NCI-H2171 (cell line): ENCODE measurements around the gene RGS3.
"Not testable (repeated sequence)": the region's sequence is repeated elsewhere in the genome, so short reads cannot be mapped to it uniquely, and the experiment has no call there.

Experiments
- DNase-seq: peaks from one replicate; lab custom pipeline; 2025; lab: John Stamatoyannopoulos, UW

The RGS3 gene

DNA sequence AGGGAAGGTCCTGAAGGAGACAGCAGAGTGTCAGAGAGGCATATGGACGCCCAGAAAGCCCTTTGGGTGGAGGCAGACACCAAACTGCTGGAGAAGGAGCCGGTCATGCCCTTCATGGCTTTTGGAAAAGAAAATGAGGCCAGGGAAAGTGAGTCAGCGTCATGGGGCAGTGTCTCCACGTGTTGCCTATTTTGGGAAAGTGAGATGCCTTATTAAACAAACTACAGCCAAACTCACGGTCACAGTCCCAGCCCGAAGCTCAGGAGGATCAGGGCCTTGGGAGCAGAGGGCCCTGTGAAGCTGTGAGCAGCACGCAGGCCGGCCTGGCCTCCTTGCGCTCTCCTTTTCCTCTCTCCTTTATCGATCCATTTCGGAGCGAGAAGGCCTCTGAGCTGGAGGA lies 25.0 kb downstream of the RGS3 start:
- no peak for DNase-seq

DNA sequence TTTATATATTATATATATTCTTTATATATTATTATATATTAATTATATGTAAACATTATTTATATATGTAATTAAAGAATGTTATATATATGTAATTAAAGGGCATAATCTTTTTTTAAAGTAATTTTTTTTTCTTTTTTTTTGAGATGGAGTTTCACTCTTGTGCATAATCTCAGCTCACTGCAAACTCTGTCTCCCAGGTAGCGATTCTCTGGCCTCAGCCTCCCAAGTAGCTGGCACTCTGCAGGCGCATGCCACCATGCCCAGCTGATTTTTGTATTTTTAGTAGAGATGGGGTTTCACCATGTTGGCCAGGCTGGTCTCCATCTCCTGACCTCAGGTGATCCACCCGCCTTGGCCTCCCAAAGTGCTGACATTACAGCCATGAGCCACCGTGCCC lies 27.6 kb downstream of the RGS3 start:
- not testable (repeated sequence) for DNase-seq

DNA sequence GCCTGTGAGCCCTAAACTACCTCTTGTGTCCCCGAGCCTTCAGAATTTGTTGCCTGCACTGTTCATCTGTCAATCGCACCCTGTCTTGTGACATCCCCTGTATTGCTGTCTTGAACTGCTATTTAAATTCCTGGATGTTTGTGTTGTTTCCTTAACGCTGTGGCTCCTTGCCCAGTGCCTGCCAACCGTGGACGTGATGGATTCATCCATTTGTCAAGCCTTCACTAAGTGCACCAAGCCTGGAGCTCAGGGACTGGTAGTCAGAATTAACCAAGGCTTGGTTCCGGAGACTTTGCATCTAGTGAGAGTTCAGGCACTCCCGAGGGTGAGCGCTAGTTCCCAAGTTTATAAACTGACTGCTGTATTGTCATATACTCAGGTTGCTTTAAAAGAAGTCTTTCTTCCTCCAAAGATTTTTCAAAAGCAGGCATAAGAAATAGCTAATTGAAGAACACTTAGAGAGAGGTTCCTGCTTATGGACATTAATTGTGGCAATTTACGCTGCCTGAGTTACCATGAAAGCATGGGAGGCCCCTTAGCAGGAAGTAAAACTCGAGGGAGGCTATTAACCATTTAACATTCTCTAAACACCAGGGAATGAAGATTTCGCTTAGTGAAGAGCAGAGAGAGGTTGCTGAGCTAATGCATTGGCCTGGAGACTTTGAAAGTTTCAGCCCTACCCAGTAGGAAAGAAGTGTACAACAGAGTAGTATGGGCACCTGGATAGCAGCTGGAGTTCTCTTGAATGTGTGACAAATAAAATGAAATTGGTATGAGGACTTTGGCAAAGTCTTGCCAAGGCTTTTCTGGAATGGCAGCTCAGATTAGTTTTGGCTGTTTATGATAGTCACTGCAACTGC lies 29.0 kb downstream of the RGS3 start:
- no peak for DNase-seq

DNA sequence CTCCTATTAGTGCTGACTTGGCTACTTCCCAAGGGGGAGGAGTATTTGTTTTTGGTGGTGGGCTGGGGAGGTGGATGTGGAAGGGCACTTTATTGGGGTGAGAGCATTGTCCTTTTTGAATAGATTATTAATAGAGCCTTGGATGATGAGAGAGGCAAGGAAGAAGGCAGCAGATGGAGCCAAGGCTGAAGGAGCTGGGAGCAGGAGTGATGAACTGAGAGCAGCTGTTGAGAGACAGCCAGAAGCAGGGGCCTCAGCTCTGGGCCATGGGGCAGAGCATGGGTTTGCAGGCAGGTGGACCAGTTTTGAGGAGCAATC lies 29.6 kb downstream of the RGS3 start:
- DNase-seq = no peak

DNA sequence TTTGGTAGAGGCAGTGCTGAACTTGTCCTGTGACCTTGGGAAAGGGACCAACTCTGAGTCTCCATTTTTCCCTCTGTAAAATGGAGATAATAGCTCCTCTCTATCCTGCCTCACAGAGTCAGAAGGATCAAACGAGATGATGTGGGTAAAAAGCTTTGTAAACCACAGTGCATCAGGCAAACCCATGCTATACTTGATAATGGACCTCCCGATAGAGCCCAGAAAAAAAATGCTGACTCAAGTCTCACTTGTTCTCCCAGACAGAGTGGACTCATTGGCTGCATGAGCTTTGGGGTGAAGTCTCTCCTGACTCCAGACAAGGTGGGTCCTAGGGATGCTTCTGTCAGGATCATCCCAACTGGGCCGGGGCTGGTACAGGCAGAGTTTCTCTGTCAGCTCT lies 32.0 kb downstream of the RGS3 start:
- no peak for DNase-seq

DNA sequence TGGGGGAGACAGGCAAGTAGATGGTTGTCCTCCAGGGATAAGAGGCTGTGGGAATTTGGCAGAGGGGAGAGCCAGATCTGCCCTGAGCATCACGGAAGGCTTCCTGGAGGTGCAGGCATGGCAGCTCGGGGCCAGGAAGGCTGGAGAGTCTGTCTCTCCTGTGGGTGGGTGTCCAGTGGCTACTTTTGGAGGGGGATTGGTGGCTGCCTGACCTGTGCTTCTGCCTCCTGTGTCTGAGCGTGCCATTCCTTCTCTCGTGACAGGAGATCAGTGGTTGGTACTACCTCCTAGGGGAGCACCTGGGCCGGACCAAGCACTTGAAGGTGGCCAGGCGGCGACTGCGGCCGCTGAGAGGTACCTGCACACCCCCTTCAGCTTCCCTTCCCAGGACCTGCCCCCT lies 33.5 kb downstream of the RGS3 start:
- DNase-seq = no peak

DNA sequence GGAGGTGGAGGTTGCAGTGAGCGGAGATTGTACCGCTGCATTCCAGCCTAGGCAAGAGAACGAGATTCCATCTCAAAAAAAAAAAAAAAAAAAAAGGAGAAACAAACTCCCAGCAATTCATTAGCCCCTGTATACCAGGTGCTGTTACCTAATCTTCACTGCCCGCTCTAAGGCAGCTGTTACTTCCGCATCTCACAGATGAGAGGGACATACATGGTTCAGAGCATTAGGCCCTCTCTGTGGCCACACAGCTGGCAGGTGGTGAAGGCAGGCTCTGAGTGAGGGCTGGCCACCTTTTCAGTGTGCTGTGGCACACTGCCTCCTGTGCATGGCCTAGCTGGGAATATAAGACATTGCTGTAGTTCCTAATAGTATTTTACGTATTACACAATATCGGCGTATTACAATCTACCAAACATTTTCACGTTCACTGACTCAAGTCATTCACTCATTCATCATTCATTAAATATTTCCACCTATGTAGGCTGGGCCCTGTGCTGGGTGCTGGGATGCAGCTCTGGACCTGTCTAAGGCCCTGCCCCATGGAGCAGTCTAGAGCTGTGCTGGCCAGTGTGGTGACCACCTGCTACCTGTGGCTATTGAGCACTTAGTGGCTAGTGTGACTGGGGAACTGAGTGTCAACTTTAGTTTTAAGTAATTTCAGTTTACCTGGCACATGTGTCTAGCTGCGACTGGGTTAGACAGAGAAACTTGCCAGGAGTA lies 35.8 kb downstream of the RGS3 start:
- DNase-seq = no peak

DNA sequence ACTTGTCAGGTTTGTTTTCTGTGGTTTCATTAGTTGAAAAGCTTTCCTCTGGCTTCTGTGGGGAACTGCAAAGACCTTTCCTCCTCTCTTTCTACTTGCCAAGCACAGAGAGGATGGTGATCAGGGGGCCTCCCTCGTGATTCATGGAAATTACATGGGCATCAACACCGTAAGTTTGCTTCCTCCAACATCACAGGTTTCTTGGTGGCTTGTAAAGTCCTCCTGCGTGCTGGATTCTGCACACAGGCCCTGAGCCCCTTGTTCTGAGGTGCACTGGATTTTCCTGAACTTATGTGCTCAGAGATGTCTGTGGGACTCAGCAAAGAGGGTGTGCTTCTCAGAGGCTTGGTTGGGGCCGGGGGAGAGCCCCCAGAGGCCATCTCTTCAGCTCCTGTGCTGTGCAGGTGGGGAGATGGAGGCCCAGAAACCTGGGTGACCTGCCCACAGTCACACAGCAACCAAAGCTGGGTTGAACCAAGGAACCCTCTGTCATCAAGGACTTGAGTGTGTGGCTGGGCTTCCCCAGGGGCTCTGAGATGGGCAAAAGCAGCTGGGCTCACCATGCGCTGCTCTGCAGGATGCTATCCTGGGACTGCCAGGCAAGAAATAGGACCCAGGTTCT lies 36.5 kb downstream of the RGS3 start:
- no peak for DNase-seq

DNA sequence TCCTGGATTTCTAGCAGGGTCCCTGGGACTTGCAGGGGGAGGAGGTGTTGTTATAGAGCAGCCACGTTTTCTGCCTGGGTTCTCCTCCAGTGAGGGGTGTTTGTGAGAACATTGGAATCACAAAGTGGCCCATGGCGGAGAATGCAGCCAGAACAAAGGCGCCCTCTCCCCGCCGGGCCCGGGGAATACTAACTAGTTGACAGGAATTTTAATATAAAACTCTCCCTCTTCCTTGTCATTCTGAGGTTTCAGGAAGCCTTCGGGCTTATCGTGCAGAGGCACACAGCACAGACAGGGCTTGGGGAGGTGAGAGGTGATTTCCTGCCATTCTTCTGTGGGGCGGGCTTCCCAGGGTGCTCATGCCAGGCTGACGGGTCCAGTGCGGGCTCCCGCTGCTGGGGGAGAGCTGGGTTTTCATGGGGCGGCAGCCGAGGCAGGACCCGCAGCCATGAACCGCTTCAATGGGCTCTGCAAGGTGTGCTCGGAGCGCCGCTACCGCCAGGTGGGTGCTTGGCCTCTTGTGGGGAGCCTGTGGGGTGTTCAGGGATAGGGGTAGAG lies 37.7 kb downstream of the RGS3 start:
- no peak for DNase-seq

DNA sequence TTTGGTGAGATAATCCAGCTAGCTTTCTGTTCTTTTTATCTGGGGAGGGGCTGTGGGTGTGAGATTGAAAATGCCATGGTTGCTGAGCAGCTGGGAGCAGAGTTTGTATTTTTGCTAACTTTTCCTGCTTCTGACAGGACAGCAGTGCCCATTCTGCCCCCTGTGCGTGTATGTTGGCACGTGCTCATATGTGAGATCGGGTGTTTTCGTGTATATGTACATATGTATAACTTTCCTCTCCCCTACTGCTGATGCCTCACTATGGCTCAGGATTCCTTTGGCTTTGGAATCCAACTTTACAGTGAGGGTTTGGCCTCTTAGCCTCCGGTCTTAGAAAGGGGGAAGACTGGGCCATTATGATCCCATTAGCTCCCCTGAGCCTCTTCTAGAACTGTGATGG lies 38.3 kb downstream of the RGS3 start:
- DNase-seq = no peak

DNA sequence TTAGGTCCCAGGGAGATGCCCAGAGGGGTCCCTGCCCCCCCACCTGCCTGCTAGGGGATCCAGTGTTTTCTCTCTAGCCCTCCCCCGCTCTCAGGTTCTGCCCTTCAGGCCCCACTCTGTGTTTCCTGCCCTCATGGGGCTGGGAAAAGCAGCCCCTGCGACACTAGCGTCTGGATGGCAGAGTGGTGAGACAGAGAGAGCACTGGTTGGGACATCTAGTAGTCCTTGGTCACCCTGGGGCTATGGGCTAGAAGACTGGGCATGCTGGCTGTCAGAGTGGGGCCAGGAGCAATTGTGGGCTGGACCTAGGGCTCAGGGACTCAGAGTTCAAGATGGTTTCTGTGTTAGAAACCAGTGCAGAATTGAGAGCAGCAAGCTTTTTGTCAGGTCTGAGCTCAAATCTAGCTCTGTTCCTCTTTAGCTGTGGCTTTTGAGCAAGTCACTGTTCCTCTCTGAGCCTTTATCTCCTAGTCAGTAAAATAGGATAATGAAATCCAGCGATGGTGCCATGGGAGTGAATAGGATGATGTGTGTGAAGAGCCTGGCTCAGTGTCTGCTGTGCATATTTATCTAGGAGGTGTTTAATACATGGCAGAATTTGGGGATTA lies 39.0 kb downstream of the RGS3 start:
- no peak for DNase-seq

DNA sequence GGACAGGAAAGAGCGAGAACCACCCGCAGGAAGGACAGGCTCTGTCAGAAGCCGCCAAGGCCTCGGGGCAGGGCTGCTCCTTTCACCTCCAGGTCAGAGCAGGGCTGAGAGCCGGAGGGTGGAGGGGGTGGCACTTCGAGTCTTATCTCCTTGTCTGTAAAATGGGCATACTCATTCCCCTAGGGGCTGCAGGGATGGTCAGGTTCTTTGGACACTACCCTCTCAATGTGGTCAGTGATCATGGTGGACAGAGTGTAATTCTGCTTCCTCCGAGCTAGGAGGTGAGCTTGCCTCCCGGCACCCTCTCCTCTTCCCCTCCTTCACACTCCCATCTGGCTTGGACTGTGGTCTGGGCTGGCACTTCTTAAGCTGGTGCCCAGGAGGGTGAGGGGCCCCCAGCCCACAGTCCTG lies 39.6 kb downstream of the RGS3 start:
- no peak for DNase-seq

DNA sequence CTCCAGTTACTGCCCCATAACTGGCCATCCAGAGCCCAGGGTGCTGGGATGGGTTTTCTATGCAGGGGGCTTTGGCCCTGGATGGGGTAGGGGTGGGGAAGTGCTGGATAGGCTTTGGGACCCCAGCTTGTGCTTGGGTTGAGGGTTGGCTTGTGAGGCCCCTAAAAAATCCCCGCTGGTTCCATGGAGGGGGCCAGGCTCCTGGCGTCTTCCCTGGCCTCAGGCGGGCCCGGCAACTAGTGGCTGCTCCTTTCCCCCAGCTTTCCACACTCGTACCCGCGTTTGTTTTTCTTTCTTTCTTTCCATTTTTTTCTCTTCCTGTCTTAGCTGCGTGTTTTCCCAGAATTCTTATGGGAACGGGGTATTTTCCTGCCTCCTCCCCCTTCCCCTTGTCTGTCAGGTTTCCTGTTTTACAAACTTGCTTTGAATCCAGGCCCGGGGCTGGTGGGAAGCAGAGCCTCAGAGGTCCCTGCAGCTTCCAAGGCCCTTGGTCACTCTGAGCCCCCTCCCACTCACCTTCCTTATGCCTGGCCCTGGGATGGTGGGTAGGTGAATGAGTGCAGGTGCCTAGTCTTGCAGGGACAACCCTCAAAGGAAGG lies 40.2 kb downstream of the RGS3 start:
- no peak for DNase-seq

DNA sequence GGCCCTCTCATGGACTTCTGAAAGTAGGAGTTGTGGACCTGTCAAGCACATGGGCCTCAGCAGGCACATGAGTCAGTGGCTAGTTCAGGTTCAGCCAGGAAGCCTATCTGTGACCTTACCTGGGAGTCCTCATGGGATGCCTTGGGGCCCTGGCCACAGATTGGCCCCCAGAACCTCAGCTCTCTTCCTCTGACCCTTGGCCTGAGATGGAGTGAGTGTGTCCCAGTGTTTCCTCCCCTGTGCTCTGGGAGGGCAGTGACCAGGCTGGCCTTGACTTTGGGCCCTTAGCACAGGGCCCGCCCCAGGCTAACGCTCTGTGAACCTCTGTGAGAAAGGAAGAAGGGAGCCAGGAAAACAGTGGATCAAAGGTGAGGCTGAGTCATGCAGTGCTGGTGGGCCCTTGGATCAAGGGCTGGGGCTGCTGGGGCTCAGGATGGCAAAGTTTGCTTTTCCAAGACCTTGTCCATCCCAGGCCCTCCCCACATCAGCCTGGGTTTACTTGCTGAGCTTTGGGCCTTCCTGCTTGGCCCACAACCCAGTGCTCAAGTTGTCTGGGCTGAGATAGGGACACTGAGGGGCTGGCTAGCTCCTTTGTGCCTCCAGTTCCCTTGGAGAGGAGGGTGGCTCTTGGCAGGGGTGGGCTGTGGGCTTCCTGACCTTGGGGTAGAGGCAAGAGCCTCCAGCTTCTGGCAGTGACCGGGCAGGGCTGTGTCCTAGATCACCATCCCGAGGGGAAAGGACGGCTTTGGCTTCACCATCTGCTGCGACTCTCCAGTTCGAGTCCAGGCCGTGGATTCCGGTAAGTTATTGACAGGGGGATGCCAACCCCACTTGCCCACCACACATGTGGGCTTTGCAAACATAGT lies 41.4 kb downstream of the RGS3 start:
- DNase-seq = no peak

DNA sequence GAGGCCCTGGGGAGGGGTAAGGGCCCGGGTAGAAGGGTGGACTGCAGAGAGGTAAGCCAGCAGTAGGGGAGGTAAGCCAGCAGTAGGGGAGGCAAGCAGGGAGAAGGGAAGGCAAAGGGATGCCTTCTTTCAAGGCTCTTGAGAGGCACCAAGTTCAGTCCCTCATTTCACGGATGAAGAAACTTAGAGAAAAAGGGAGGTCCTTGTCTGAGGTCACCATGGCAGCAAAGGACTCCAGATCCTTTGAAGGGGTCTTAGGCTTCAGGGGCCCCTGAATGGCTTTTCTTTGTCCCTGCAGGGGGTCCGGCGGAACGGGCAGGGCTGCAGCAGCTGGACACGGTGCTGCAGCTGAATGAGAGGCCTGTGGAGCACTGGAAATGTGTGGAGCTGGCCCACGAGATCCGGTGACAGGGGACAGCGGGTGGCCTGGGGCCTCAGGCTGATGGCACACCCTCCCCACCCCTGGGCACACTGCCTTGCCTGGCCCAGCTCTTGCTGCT lies 42.6 kb downstream of the RGS3 start:
- no peak for DNase-seq

DNA sequence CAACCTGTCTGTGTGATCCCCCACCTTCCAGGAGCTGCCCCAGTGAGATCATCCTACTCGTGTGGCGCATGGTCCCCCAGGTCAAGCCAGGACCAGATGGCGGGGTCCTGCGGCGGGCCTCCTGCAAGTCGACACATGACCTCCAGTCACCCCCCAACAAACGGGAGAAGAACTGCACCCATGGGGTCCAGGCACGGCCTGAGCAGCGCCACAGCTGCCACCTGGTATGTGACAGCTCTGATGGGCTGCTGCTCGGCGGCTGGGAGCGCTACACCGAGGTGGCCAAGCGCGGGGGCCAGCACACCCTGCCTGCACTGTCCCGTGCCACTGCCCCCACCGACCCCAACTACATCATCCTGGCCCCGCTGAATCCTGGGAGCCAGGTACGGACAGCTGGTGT lies 43.7 kb downstream of the RGS3 start:
- no peak for DNase-seq

DNA sequence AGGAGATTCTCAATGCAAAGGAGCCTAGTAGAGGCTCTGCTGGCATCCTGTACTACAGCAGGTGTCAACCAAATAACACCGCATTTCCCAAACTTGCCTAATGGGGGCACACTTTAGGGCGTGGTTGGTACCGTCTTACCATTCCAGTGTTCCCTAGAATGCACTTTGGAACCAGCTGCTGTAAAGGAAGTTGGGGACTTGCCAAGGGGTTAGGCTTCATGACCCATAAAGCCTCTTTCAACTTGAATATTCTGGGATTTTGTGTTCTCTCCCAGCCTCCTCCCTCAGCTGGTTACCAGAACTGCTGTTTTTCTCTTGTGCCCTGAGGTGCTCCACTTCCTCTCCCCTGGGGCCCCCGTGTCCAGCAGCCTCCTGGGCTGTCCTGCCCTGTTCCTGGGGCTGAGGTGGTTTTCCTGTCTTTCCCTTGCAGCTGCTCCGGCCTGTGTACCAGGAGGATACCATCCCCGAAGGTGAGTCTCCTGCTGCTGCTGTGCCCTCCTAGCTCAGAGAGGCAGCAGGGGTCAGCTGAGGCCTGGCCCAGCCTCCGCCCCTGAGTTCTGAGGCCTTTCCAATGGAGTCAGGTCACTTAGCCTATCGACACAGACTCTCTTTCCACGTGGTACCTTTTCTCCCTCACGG lies 44.7 kb downstream of the RGS3 start:
- DNase-seq = no peak

DNA sequence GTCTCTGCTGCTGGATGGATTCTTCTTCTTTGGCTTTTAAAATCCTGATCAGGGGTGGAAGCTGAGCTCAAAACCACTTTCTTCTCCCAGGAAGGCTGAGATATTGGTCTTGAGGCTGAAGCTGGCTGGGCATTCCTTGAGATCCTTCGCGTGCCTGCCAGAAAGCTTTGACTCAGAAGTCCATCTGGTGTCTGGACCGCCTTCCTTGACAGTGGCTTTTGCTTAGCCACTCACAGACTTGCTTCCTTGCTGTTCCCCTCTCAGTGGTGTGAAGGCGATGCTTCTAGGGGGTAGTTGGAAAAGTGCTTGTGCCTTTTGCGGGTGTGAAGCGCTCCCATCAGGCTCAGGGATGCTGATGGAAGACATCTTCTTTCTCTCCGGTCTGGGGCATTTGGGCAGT lies 45.9 kb downstream of the RGS3 start:
- no peak for DNase-seq

DNA sequence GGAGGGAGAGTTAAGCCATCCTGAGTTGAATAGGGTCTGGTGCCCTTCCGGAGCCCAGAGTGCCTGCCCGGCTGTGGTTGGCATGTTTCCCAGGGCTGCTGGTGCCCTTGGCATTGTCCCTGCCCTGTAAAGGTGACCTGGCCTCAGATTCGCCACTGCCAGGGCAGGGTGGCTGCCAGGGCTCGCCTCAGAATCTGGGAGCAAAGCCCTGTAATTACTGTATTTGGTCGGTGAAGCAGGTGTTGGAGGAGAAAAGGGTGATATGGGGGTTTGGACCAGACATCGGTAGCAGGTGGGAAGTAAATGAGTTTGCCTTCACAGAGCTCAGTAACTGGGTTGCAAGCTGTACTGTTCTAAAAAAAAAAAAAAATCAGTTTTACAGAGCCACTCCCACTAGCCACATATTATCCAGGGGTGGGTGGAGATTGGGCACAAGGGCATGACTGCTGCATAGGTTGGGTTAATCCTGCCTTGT lies 47.6 kb downstream of the RGS3 start:
- no peak for DNase-seq
